ENCODE data around the gene AGO3. TPM values are rescaled to one million over a fixed set of nuclear protein-coding genes. Genes with fewer than 3 reads are reported as not detected.
"Not testable (repeated sequence)": the region's sequence is repeated elsewhere in the genome, so short reads cannot be mapped to it uniquely, and the experiment has no call there.

Gene AGO3
- polyA plus RNA-seq, 2 donors, result 2.6 to 3.2 TPM

DNA sequence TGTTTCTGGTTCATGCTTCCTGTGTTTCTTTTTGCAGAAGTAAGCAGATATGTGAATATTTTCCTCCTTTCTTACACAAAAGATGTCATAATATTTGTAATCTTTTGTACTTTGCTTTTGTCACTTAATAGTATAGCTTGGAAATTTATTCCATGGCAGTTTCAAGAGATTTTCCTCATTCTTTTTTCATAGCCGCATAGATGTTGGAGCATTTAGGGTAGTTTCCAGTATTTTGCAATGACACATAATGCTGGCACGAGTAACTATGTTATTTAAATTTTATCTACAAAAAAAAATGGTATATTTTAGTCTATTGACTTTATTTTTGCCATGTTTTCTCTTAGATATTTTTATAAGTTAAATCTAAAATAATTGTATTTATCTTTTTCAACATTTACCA lies 40.7 kb downstream of the AGO3 start:
- Histone ChIP-seq H3K27ac (ENCODE audit: low read depth in 2 of 2, low read length in 1 of 2) (no peak overlapping the region), H3K36me3 (ENCODE audit: control insufficient read depth in 2 of 2, insufficient read depth in 2 of 2, low read length in 1 of 2) (peaks cover 0 to 2% of the 10 kb centered on the region in 2 donors), H3K27me3 (ENCODE audit: control insufficient read depth in 1 of 2, insufficient read depth in 2 of 2, low read length in 2 of 2) (no peaks in the 10 kb centered on the region), H3K4me1 (ENCODE audit: control insufficient read depth in 2 of 2, insufficient read depth in 2 of 2, low read length in 1 of 2) (no peaks in the 10 kb centered on the region), H3K4me3 (ENCODE audit: low read depth in 1 of 2, low read length in 2 of 2) (no peak overlapping the region), H3K9me3 (ENCODE audit: control insufficient read depth in 2 of 2, insufficient read depth in 1 of 2, low read depth in 1 of 2, low read length in 1 of 2) (no peaks in the 10 kb centered on the region)
- WGBS, 2 donors, result 93 to 95% methylated on average over 2 of the region's 2 CpGs

- WGBS, 2 donors, result 94 to 95% methylated on average over 3 of the region's 3 CpGs
- H3K27ac ChIP-seq (ENCODE audit: low read depth in 2 of 2, low read length in 1 of 2); H3K9me3 ChIP-seq (ENCODE audit: control insufficient read depth in 2 of 2, insufficient read depth in 1 of 2, low read depth in 1 of 2, low read length in 1 of 2); H3K4me1 ChIP-seq (ENCODE audit: control insufficient read depth in 2 of 2, insufficient read depth in 2 of 2, low read length in 1 of 2); H3K36me3 ChIP-seq (ENCODE audit: control insufficient read depth in 2 of 2, insufficient read depth in 2 of 2, low read length in 1 of 2); H3K4me3 ChIP-seq (ENCODE audit: low read depth in 1 of 2, low read length in 2 of 2); H3K27me3 ChIP-seq (ENCODE audit: control insufficient read depth in 1 of 2, insufficient read depth in 2 of 2, low read length in 2 of 2): not testable (repeated sequence)
Measured at GRCh38 chr1:35972631-35973030, 41.7 kb downstream of the AGO3 start.

DNA sequence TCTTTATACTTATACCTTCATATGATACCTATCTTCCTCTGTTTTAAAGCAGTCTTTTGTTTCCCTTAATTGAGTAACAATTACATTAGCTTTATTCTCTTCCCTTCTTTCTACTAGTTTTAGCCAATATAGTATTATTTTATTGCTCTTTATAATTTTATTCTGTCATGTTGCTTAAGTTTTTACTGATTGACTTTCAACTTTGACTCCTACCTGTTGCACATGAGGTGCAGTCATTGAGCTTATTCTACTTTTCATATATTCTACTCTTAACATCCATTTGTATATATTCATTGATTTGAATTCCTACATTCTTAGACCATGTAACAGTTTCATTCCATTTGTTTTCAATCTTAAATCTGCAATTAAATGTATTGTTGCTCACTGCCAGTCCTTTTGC lies 49.2 kb downstream of the AGO3 start:
- H3K4me1 ChIP-seq (ENCODE audit: control insufficient read depth in 2 of 2, insufficient read depth in 2 of 2, low read length in 1 of 2), result no peaks in the 10 kb centered on the region
- H3K9me3 ChIP-seq (ENCODE audit: control insufficient read depth in 2 of 2, insufficient read depth in 1 of 2, low read depth in 1 of 2, low read length in 1 of 2), result no peaks in the 10 kb centered on the region
- H3K36me3 ChIP-seq (ENCODE audit: control insufficient read depth in 2 of 2, insufficient read depth in 2 of 2, low read length in 1 of 2), result no peaks in the 10 kb centered on the region
- no peak overlapping the region for H3K27ac ChIP-seq (ENCODE audit: low read depth in 2 of 2, low read length in 1 of 2)
- no peak overlapping the region for H3K4me3 ChIP-seq (ENCODE audit: low read depth in 1 of 2, low read length in 2 of 2)
- H3K27me3 ChIP-seq (ENCODE audit: control insufficient read depth in 1 of 2, insufficient read depth in 2 of 2, low read length in 2 of 2), result no peaks in the 10 kb centered on the region

- H3K9me3 ChIP-seq (ENCODE audit: control insufficient read depth in 2 of 2, insufficient read depth in 1 of 2, low read depth in 1 of 2, low read length in 1 of 2), result no peaks in the 10 kb centered on the region
- H3K4me3 ChIP-seq (ENCODE audit: low read depth in 1 of 2, low read length in 2 of 2), result no peak overlapping the region
- 86 to 92% methylated on average over 1 of the region's 1 CpG for WGBS, 2 donors
- H3K4me1 ChIP-seq (ENCODE audit: control insufficient read depth in 2 of 2, insufficient read depth in 2 of 2, low read length in 1 of 2), result no peaks in the 10 kb centered on the region
- H3K27ac ChIP-seq (ENCODE audit: low read depth in 2 of 2, low read length in 1 of 2), result no peak overlapping the region
- H3K36me3 ChIP-seq (ENCODE audit: control insufficient read depth in 2 of 2, insufficient read depth in 2 of 2, low read length in 1 of 2), result peaks cover 0 to 2% of the 10 kb centered on the region in 2 donors
- no peaks in the 10 kb centered on the region for H3K27me3 ChIP-seq (ENCODE audit: control insufficient read depth in 1 of 2, insufficient read depth in 2 of 2, low read length in 2 of 2)
Measured at GRCh38 chr1:35988237-35988636, 57.3 kb downstream of the AGO3 start.

GRCh38 chr1:36006941-36007500 lies 76.1 kb downstream of the AGO3 start:
- Histone ChIP-seq H3K36me3 (ENCODE audit: control insufficient read depth in 2 of 2, insufficient read depth in 2 of 2, low read length in 1 of 2) (peaks cover 0 to 2% of the 10 kb centered on the region in 2 donors), H3K4me3 (ENCODE audit: low read depth in 1 of 2, low read length in 2 of 2) (no peak overlapping the region), H3K27ac (ENCODE audit: low read depth in 2 of 2, low read length in 1 of 2) (no peak overlapping the region), H3K27me3 (ENCODE audit: control insufficient read depth in 1 of 2, insufficient read depth in 2 of 2, low read length in 2 of 2) (no peaks in the 10 kb centered on the region), H3K9me3 (ENCODE audit: control insufficient read depth in 2 of 2, insufficient read depth in 1 of 2, low read depth in 1 of 2, low read length in 1 of 2) (no peaks in the 10 kb centered on the region), H3K4me1 (ENCODE audit: control insufficient read depth in 2 of 2, insufficient read depth in 2 of 2, low read length in 1 of 2) (no peaks in the 10 kb centered on the region)
- WGBS, 2 donors, result 94 to 97% methylated on average over 3 of the region's 3 CpGs

- WGBS, 2 donors, result 94 to 97% methylated on average over 2 of the region's 2 CpGs
- Histone ChIP-seq H3K4me1 (ENCODE audit: control insufficient read depth in 2 of 2, insufficient read depth in 2 of 2, low read length in 1 of 2) (no peaks in the 10 kb centered on the region), H3K27ac (ENCODE audit: low read depth in 2 of 2, low read length in 1 of 2) (no peak overlapping the region), H3K9me3 (ENCODE audit: control insufficient read depth in 2 of 2, insufficient read depth in 1 of 2, low read depth in 1 of 2, low read length in 1 of 2) (no peaks in the 10 kb centered on the region), H3K36me3 (ENCODE audit: control insufficient read depth in 2 of 2, insufficient read depth in 2 of 2, low read length in 1 of 2) (peaks cover 0 to 2% of the 10 kb centered on the region in 2 donors), H3K27me3 (ENCODE audit: control insufficient read depth in 1 of 2, insufficient read depth in 2 of 2, low read length in 2 of 2) (no peaks in the 10 kb centered on the region), H3K4me3 (ENCODE audit: low read depth in 1 of 2, low read length in 2 of 2) (no peak overlapping the region)
Measured at GRCh38 chr1:36007741-36008140, 76.8 kb downstream of the AGO3 start.

GRCh38 chr1:36008546-36009197 lies 77.8 kb downstream of the AGO3 start:
- H3K4me3 ChIP-seq (ENCODE audit: low read depth in 1 of 2, low read length in 2 of 2), result no peak overlapping the region
- 69 to 79% methylated on average over 9 of the region's 9 CpGs for WGBS, 2 donors
- H3K4me1 ChIP-seq (ENCODE audit: control insufficient read depth in 2 of 2, insufficient read depth in 2 of 2, low read length in 1 of 2), result no peaks in the 10 kb centered on the region
- H3K36me3 ChIP-seq (ENCODE audit: control insufficient read depth in 2 of 2, insufficient read depth in 2 of 2, low read length in 1 of 2), result peaks cover 0 to 2% of the 10 kb centered on the region in 2 donors
- no peaks in the 10 kb centered on the region for H3K9me3 ChIP-seq (ENCODE audit: control insufficient read depth in 2 of 2, insufficient read depth in 1 of 2, low read depth in 1 of 2, low read length in 1 of 2)
- no peak overlapping the region for H3K27ac ChIP-seq (ENCODE audit: low read depth in 2 of 2, low read length in 1 of 2)
- no peaks in the 10 kb centered on the region for H3K27me3 ChIP-seq (ENCODE audit: control insufficient read depth in 1 of 2, insufficient read depth in 2 of 2, low read length in 2 of 2)

- WGBS, 2 donors, result 93 to 95% methylated on average over 2 of the region's 2 CpGs
- H3K36me3 ChIP-seq (ENCODE audit: control insufficient read depth in 2 of 2, insufficient read depth in 2 of 2, low read length in 1 of 2), result peaks cover 2 to 5% of the 10 kb centered on the region in 2 donors
Measured at GRCh38 chr1:36014722-36015220, 83.9 kb downstream of the AGO3 start.

GRCh38 chr1:36016686-36017085 lies 85.8 kb downstream of the AGO3 start:
- Histone ChIP-seq H3K9me3 (ENCODE audit: control insufficient read depth in 2 of 2, insufficient read depth in 1 of 2, low read depth in 1 of 2, low read length in 1 of 2) (no peaks in the 10 kb centered on the region), H3K27ac (ENCODE audit: low read depth in 2 of 2, low read length in 1 of 2) (no peak overlapping the region), H3K36me3 (ENCODE audit: control insufficient read depth in 2 of 2, insufficient read depth in 2 of 2, low read length in 1 of 2) (peaks cover 0 to 5% of the 10 kb centered on the region in 2 donors), H3K4me1 (ENCODE audit: control insufficient read depth in 2 of 2, insufficient read depth in 2 of 2, low read length in 1 of 2) (no peaks in the 10 kb centered on the region), H3K27me3 (ENCODE audit: control insufficient read depth in 1 of 2, insufficient read depth in 2 of 2, low read length in 2 of 2) (no peaks in the 10 kb centered on the region), H3K4me3 (ENCODE audit: low read depth in 1 of 2, low read length in 2 of 2) (no peak overlapping the region)
- WGBS, 2 donors, result 88 to 96% methylated on average over 2 of the region's 2 CpGs

More at GRCh38 chr1:36014722-36015220, 83.9 kb downstream of the AGO3 start:
- H3K27ac ChIP-seq (ENCODE audit: low read depth in 2 of 2, low read length in 1 of 2), result no peak overlapping the region
- H3K27me3 ChIP-seq (ENCODE audit: control insufficient read depth in 1 of 2, insufficient read depth in 2 of 2, low read length in 2 of 2), result no peaks in the 10 kb centered on the region
- no peak overlapping the region for H3K4me3 ChIP-seq (ENCODE audit: low read depth in 1 of 2, low read length in 2 of 2)
- H3K4me1 ChIP-seq (ENCODE audit: control insufficient read depth in 2 of 2, insufficient read depth in 2 of 2, low read length in 1 of 2), result no peaks in the 10 kb centered on the region
- no peaks in the 10 kb centered on the region for H3K9me3 ChIP-seq (ENCODE audit: control insufficient read depth in 2 of 2, insufficient read depth in 1 of 2, low read depth in 1 of 2, low read length in 1 of 2)

All from esophagus (tissue), 2 donors.